GM12878 (cell line): ENCODE measurements around the gene XAB2.

Experiments used
- CHD1 ChIP-seq: IDR thresholded peaks from 2 replicates; pipeline ENCODE4 v1.6.1; 2012; ENCODE audit warnings: low read depth, low read length, improper control_type of control experiment
- CHD2 ChIP-seq: IDR thresholded peaks from 2 replicates; pipeline ENCODE4 v1.6.1; 2011; ENCODE audit warnings: low read depth, low read length, improper control_type of control experiment, borderline replicate concordance
- ELK1 ChIP-seq: IDR thresholded peaks from 2 replicates; pipeline ENCODE4 v1.6.1; 2012; ENCODE audit warnings: low read depth, low read length, improper control_type of control experiment
- FOS ChIP-seq: IDR thresholded peaks from 3 replicates; pipeline ENCODE4 v1.6.1; 2011; ENCODE audit warnings: borderline replicate concordance; ENCODE audit not compliant: insufficient read length; ENCODE audit errors: extremely low read depth
- IKZF1 ChIP-seq: fragments of 450-650 bp; conservative IDR thresholded peaks from 2 replicates; pipeline ENCODE4 v1.6.1; 2017; ENCODE audit warnings: antibody characterized with exemption, mild to moderate bottlenecking
- IRF4 ChIP-seq: IDR thresholded peaks from 2 replicates; pipeline ENCODE4 v1.6.1; 2011; ENCODE audit warnings: low read depth, low read length
- RAD21 ChIP-seq: IDR thresholded peaks from 2 replicates; pipeline ENCODE4 v1.6.1; 2011; ENCODE audit warnings: mild to moderate bottlenecking, low read depth, low read length, moderate library complexity; ENCODE audit not compliant: insufficient read depth
- REST ChIP-seq: IDR thresholded peaks from 2 replicates; pipeline ENCODE4 v1.6.1; 2012; ENCODE audit warnings: mild to moderate bottlenecking, low read depth, low read length
- SREBF2 ChIP-seq: IDR thresholded peaks from 2 replicates; pipeline ENCODE4 v1.6.1; 2012; ENCODE audit warnings: mild to moderate bottlenecking, low read length
- ZNF207 ChIP-seq: fragments of 450-650 bp; IDR thresholded peaks from 2 replicates; pipeline ENCODE4 v1.6.1; 2014; ENCODE audit warnings: antibody characterized with exemption, mild to moderate bottlenecking, borderline replicate concordance
- TF ChIP-seq, protein P1 (sequence below): IDR thresholded peaks from 2 replicates; pipeline ENCODE4 v1.6.1; 2012; ENCODE audit warnings: low read depth, low read length, improper control_type of control experiment

- TF ChIP-seq FOS (no peak), CHD1 (no peak), RAD21 (no peak), REST (no peak), IKZF1 (no peak), ZNF207 (no peak), SREBF2 (no peak), ELK1 (no peak), CHD2 (no peak), IRF4 (no peak)
- TF ChIP-seq, protein P1, sequence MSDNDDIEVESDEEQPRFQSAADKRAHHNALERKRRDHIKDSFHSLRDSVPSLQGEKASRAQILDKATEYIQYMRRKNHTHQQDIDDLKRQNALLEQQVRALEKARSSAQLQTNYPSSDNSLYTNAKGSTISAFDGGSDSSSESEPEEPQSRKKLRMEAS: no peak
Measured at GRCh38 chr19:7645163-7645562, 15.8 kb upstream of the XAB2 start.
